Spinal cord (tissue), 10 donors: ENCODE data around the gene DIRAS1. TPM values are rescaled to one million over a fixed set of nuclear protein-coding genes. Genes with fewer than 3 reads are reported as not detected.
"Not testable (repeated sequence)": the region's sequence is repeated elsewhere in the genome, so short reads cannot be mapped to it uniquely, and the experiment has no call there.

ENCODE experiments used
- DNase-seq, 6 donors: peaks; one replicate each; pipeline versions ENCODE4 v3.0.0 to v3.0.0-alpha.2; 2013 to 2015; ENCODE audit warnings: low spot score in 6 of 6, low read depth in 4 of 6
- H3K27ac ChIP-seq: one replicate; pipeline ENCODE4 v1.5.1; 2013; ENCODE audit warnings: low read depth, low read length, control low read depth
- H3K27me3 ChIP-seq: one replicate; pipeline ENCODE4 v1.6.1; 2013; ENCODE audit warnings: low read length; ENCODE audit not compliant: control insufficient read depth, insufficient read depth
- H3K36me3 ChIP-seq: one replicate; pipeline ENCODE4 v1.6.1; 2013; ENCODE audit warnings: low read length; ENCODE audit not compliant: control insufficient read depth, insufficient read depth
- H3K4me1 ChIP-seq: one replicate; pipeline ENCODE4 v1.6.1; 2013; ENCODE audit warnings: low read length; ENCODE audit not compliant: control insufficient read depth, insufficient read depth
- H3K4me3 ChIP-seq: one replicate; pipeline ENCODE4 v1.5.1; 2013; ENCODE audit warnings: low read depth, low read length, control low read depth
- H3K9me3 ChIP-seq: one replicate; pipeline ENCODE4 v1.6.1; 2013; ENCODE audit warnings: low read length; ENCODE audit not compliant: control insufficient read depth, insufficient read depth
- WGBS: methylation state at CpG from one replicate; pipeline ENCODE4 v1.1.5; 2013; ENCODE audit warnings: missing lambda C conversion rate; ENCODE audit not compliant: insufficient coverage; 5-methylcytosine and 5-hydroxymethylcytosine counted together
- polyA plus RNA-seq, 2 donors: library from polyadenylated mRNA; unstranded; fragments of 120-200 nt; gene quantifications; one replicate each; pipeline ENCODE4 v1.2.1, GENCODE V29; 2013; ENCODE audit not compliant: insufficient read length in 2 of 2
- total RNA-seq, 2 donors: library from RNA; depleted of rRNA in 1 of 2; stranded (reverse); fragments of 120-200 nt in 1 of 2; fragments of >200 nt in 1 of 2; gene quantifications; one replicate each; pipeline versions ENCODE4 v1.2.3 to v1.2.4, GENCODE V29; 2013 to 2014
- donor health status: healthy.

The DIRAS1 gene
- total and polyA plus RNA-seq, 4 donors: 6.9 to 72.6 (median 43.2) TPM

DNA sequence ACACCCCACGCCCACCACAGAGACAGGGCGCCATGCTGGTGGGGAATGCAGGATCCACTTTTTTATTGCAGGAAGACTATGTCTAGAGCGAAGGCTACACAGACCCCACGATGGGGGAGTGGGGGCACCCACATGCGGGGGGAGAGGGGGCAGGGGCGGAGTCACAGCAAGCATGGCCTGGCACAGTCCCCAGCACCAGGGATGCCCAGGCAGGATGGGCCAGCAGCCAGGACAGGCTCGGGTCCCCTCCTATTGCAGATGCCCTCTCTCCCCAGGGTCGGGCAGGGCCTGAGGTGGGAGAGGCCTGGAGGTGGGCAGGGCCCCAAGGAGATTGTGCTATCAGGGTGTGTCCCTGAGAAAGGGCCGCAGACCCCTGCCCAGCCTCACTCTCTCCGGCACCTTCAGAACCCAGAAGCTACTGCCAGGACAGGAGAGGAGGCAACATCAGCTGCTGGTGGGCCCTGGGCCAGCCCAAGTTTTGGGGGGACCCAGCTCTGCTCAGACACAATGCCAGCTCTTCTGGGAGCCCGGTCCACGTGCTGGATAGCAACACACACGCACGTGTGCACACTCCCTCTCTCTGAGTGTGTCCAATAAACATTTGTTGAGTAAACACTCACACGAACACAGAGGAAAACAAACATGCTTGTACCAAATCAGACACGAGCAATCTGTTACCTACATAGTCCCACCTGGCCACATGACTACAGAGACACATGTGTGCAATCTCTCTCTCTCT lies 6.5 kb downstream of the DIRAS1 start:
- Histone ChIP-seq H3K27me3 (no peaks in the 10 kb centered on the region), H3K36me3 (peaks cover 39% of the 10 kb centered on the region), H3K4me3 (no peak overlapping the region), H3K4me1 (peaks cover 7% of the 10 kb centered on the region), H3K9me3 (peaks cover 2% of the 10 kb centered on the region), H3K27ac (no peak overlapping the region)
- 93% methylated on average over 12 of the region's 16 CpGs for WGBS
- no peak for DNase-seq

DNA sequence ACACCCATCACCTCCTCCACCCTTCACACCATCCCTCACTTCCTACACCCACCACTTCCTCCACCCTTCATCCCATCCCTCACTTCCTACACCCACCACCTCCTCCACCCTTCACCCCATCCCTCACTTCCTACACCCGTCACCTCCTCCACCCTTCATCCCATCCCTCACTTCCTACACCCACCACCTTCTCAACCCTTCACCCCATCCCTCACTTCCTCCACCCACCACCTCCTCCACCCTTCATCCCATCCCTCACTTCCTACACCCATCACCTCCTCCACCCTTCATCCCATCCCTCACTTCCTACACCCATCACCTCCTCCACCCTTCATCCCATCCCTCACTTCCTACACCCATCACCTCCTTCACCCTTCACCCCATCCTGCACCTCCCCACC lies 7.1 kb downstream of the DIRAS1 start:
- not testable (repeated sequence) for H3K9me3 ChIP-seq, H3K4me1 ChIP-seq, H3K27ac ChIP-seq, H3K27me3 ChIP-seq, DNase-seq, H3K4me3 ChIP-seq
- peaks cover 39% of the 10 kb centered on the region for H3K36me3 ChIP-seq
- WGBS: no CpG with 5 or more reads among the region's 1 CpG

DNA sequence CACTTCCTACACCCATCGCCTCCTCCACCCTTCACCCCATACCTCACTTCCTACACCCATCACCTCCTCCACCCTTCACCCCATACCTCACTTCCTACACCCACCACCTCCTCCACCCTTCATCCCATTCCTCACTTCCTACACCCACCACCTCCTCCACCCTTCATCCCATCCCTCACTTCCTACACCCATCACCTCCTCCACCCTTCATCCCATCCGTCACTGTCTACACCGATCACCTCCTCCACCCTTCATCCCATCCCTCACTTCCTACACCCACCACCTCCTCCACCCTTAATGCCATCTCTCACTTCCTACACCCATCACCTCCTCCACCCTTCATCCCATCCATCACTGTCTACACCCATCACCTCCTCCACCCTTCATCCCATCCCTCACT lies 8.0 kb downstream of the DIRAS1 start:
- not testable (repeated sequence) for H3K4me3 ChIP-seq, H3K9me3 ChIP-seq, H3K27ac ChIP-seq, DNase-seq, H3K4me1 ChIP-seq, H3K27me3 ChIP-seq
- H3K36me3 ChIP-seq: peaks cover 38% of the 10 kb centered on the region
- WGBS: no CpG with 5 or more reads among the region's 3 CpGs

- H3K27ac ChIP-seq: no peak overlapping the region
- no peaks in the 10 kb centered on the region for H3K27me3 ChIP-seq
- peaks cover 2% of the 10 kb centered on the region for H3K9me3 ChIP-seq
- no peaks in the 10 kb centered on the region for H3K4me1 ChIP-seq
- 65% methylated on average over 3 of the region's 5 CpGs for WGBS
- H3K4me3 ChIP-seq: no peak overlapping the region
- H3K36me3 ChIP-seq: peaks cover 25% of the 10 kb centered on the region
- DNase-seq: no peak
Observed at GRCh38 chr19:2711875-2712205, 9.3 kb downstream of the DIRAS1 start.

GRCh38 chr19:2711172-2711874 lies 9.8 kb downstream of the DIRAS1 start:
- H3K36me3 ChIP-seq: peaks cover 19% of the 10 kb centered on the region
- 67% methylated on average over 17 of the region's 17 CpGs for WGBS
- H3K27ac ChIP-seq: no peak overlapping the region
- H3K4me3 ChIP-seq: no peak overlapping the region
- peaks cover 2% of the 10 kb centered on the region for H3K9me3 ChIP-seq
- no peaks in the 10 kb centered on the region for H3K27me3 ChIP-seq
- DNase-seq: no peak
- H3K4me1 ChIP-seq: no peaks in the 10 kb centered on the region

DNA sequence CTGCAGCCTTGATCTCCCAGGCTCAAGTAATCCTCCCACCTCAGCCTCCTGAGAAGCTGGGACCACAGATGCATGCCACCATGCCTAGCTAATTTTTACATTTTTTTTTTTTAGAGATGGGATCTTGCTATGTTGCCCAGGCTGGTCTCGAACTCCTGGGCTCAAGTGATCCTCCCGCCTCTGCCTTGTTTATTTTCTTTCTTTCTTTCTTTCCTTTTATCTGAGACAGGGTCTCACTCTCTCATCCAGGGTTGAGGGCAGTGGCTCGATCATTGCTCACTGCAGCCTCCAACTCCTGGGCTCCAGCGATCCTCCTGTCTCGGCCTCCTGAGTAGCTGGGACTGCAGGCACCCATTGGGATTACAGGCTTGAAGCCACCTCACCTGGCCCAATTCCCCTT lies 14.9 kb downstream of the DIRAS1 start:
- H3K4me1 ChIP-seq: peaks cover 15% of the 10 kb centered on the region
- no peak overlapping the region for H3K27ac ChIP-seq
- H3K4me3 ChIP-seq: no peak overlapping the region
- DNase-seq: no peak
- 80% methylated on average over 2 of the region's 5 CpGs for WGBS
- H3K27me3 ChIP-seq: no peaks in the 10 kb centered on the region
- no peaks in the 10 kb centered on the region for H3K36me3 ChIP-seq
- H3K9me3 ChIP-seq: no peaks in the 10 kb centered on the region

GRCh38 chr19:2703691-2704216 lies 17.4 kb downstream of the DIRAS1 start:
- H3K4me1 ChIP-seq: peaks cover 26% of the 10 kb centered on the region

DNA sequence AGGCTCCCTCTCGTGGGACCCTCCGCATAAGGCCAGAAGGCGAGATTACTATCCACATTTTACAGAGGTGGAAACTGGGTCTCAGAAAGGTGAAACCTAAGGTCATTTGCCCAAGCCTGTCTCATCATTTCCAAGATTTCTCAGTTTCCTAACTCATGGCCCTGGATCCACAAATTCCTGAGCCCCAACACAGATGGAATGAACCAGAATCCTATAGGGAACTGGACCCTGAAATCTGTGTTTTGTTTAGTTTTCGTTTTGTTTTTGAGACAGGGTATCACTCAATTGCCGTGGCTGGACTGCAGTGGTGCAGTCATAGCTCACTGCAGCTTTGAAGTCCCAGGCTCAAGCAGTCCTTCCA lies 18.1 kb downstream of the DIRAS1 start:
- DNase-seq: no peak
- H3K4me3 ChIP-seq: peak overlapping the region; percentile 14
- no peaks in the 10 kb centered on the region for H3K9me3 ChIP-seq
- 88% methylated on average over 5 of the region's 5 CpGs for WGBS
- H3K4me1 ChIP-seq: peaks cover 29% of the 10 kb centered on the region
- H3K36me3 ChIP-seq: no peaks in the 10 kb centered on the region
- H3K27ac ChIP-seq: no peak overlapping the region
- no peaks in the 10 kb centered on the region for H3K27me3 ChIP-seq

More at GRCh38 chr19:2703691-2704216, 17.4 kb downstream of the DIRAS1 start:
- H3K27me3 ChIP-seq: no peaks in the 10 kb centered on the region
- H3K36me3 ChIP-seq: no peaks in the 10 kb centered on the region
- no peaks in the 10 kb centered on the region for H3K9me3 ChIP-seq
- H3K4me3 ChIP-seq: no peak overlapping the region
- WGBS: 71% methylated on average over 6 of the region's 6 CpGs
- no peak for DNase-seq
- H3K27ac ChIP-seq: no peak overlapping the region

DNA sequence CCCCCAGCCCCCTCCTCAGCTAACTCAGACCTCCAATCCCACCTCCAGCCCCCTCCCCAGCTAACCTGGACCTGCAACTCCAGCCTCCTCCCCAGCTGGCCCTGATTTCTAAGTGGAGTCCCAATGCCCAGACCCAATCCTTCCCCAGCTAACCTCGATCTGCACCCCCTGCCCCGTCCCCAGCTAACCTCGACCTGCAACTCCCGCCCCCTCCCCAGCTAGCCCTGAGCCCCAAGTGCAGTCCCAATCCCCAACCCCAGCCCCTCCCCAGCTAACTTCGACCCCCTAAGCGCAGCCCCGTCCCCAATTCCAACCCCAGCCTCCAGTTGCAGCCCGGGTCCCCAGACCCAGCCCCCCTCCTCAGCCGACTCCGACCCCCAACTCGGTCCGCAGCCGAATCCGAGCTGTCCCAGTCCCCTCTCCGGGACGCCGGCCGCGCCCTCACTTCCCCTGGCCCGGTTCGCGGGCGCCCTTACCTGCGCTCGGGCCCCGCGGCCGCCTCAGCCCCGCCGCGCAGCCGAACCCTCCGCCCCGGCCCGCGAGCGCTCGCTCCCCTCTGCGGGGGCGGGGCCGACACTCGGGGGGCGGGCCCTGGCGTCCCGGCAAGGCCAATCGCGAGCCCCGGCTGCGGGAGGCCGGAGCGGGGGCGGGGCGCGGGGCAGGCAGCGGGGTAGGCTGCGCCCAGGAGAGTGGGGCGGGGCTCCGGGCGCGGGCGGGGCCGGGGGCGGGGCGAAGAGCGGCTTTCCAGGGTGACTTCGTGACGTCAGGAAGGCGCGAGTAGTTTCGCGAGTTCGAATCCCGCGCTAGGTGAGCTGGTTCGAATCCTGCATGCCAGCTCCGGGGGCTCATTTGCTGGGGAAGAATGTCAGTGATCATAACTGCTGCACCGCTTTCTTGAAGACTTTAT lies 18.7 kb downstream of the DIRAS1 start, which contains the start of gene GNG7:
Gene GNG7, minus strand, starts transcription at position 525 of the 907 bp plus-strand sequence. CDS start 182,006 bp downstream, outside the sequence.
- no peak within 1 kb of the TSS for H3K27ac ChIP-seq
- peak in 5 of 6 donors; percentile 78 to 97 (median 91) for DNase-seq

More for the DNA sequence above, 18.7 kb downstream of the DIRAS1 start, which contains the start of gene GNG7:
- Histone ChIP-seq H3K27me3 (no peaks in the 10 kb centered on the region), H3K4me1 (peaks cover 33% of the 10 kb centered on the region), H3K4me3 (peak within 1 kb of the TSS; percentile 62), H3K36me3 (no peaks in the 10 kb centered on the region), H3K9me3 (no peaks in the 10 kb centered on the region)
- 1% methylated on average over 77 of the region's 77 CpGs for WGBS
